GM19438 (cell line): ENCODE measurements around the gene LIPH.

Source experiments
- ATAC-seq: cut with Tn5 transposase; IDR thresholded peaks from one replicate; pipeline ENCODE4 v1.9.1; 2021; ENCODE audit warnings: low read depth; ENCODE audit not compliant: unreplicated experiment

LIPH gene

DNA sequence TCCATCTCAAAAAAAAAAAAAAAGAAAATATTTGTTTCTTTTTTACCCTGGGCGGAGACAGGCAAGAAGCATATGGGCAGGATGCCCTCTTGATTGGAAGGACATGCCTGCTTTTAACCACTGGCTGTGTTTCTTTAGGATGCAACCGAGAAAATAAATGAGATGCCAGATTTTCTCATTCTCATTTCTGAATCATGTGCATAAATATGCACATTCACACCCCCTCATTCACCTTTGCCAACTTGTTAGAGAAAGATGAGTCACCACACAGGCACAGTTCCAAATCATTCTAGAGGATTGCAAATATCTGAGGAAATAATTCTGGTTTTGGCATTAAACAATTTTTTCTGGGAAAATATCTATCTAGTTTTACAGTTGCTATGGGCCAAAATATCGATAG is 3.3 kb downstream of the LIPH start:
- no peak for ATAC-seq

DNA sequence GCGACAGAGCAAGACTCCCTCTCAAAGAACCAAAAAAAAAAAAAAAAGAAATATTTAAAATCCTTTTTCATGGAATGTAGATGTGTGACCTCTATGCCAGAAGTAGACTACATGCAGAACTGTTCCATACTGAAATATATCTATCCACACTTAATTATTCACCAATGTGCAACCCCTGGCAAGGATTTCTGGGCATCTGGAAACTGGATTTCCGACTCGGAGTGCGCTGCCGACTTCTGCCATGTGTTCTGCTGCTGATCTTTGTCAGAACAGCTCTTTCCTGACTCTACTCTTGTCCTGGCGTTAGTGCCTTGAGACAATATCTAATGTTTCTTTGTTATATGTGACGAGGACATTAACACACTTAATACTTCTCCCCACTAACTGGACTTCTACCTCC is 11.7 kb downstream of the LIPH start:
- ATAC-seq: no peak

DNA sequence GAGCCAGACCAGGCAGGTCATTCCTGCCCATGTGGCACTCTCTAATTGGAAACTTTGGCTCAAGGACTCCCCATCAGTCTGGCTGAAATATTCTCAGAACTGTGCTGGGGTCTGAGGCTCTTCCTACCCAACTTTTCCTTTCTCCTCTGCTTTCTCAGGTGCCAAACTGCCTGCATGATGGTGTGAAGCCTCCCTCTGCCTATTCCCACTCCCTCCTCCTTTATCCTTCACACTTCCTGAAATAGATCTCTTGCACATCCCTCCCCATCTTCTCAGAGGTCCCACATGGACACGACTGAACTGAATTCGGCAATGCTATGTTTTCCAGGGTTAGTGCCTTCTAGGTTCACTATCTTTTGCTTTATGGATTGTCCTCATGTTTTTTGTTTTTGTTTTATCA is 12.5 kb downstream of the LIPH start:
- ATAC-seq: no peak

DNA sequence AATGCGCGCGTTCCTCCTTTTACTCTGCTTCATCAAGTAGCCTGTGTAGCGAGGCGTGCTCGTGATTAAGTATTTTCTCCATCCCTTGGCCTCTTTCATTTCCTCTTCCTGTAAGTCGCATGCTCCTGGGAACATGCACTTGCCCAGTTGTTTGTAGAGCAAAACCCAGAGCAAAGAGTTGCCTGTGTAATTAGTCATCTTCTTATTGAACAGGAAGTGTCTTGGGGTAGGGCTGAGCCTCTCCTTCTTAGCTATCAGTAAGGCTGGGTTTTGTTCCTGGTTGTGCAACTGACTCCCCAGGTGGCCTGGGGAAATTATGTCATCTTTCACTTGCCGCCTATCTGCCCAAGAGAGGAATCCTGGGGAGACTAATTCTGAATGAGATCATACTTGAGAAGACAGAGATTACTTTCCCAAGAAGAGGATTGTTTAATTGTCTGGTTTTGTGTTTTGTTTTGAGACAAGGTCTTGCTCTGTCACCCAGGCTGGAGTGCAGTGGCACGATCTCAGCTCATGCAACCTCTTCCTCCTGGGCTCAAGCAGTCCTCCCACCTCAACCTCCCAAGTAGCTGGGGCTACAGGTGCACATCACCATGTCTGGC is 14.9 kb downstream of the LIPH start:
- ATAC-seq: peak; percentile 100

DNA sequence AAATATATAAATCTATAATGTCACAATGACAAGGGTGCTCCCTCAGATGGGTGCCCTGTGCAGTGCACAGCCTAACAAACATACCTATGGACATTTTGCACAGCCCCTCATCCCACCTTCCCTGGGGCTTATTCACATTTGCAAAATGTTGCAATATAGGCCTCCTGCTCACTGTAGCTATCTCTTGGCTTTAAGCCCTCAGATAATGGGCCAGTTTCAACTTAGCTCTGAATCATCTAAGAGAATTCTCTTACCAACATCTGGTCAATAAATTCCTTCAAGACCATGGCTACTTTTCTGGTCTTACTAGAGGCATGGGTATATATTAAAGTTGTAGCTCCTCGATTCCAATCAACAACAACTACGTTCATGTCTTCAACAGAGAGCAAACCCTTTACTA is 17.9 kb downstream of the LIPH start:
- no peak for ATAC-seq

DNA sequence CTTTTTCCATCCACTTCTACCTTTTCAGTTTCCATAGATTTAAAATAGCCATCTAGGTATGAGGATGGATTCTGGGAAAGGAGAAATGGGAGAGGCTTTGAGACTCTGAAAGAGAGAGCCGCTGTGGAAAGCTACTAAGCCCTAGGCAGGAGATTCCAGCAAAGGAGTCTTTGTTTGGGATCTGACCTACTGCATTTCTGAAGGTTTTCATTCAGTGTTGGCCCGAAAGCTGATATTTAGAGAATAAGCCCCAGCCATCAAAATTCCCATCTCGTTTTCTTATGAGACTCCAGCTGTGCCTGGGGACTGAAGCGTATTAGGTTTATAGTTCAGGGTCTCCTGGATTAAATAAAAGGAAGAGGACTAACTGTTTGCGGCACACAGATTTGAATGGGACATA is 19.5 kb downstream of the LIPH start:
- ATAC-seq: no peak

DNA sequence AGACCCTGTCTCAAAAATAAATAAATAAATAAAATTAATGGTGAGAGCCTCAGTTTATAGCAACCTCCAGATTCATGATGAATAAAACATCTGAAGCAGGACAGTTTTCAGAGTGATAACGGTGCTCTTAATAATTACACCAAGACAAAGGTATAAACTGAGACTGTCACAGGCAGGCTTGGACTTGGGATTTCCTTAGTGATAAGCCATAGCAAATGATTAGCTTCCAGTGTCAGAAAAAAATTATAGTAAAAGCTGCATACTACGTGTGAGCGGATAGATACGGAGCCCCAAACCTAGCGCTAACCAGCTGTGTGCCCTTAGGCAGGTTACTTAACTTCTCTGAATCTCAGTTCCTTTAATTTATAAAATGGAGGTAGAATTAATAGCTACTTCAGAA is 21.5 kb downstream of the LIPH start:
- no peak for ATAC-seq

DNA sequence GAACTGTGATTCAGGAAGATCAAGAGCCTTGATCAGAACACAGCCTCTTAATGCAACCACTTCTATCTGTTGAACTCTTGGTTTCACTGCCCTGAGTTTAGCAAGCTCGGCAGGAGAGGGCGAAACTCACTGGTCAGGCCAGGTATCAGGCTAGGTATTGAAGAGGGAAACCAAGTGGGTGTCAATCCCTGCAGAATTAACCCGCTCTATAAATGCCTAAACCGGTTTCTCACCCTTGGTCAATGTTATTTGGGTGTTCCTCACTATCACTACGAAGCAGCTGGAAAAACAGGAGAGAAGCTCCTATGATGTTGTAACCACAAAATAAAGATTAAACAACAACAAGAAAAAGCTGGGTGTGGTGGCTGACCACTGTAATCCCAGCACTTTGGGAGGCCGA is 23.9 kb downstream of the LIPH start:
- ATAC-seq: no peak

DNA sequence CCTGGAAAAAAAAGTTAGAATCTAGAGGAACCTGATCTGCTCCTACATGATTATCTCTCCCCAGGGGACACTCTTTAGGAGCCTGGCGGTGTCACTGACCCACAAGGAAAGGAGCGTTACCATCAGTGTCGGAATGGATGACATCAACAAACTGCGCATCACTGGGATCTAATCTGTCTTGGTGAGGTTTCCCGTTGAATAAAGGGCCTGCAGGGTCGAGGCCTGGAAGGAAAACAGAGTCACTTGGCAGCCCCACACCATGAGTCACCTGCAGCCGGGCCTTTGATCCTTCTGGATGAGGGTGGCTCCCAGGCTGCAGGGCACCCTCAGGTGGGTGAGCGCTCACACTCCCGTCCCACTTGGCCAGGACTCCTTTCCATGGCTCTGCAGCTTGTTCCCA is 25.0 kb downstream of the LIPH start:
- ATAC-seq: no peak

DNA sequence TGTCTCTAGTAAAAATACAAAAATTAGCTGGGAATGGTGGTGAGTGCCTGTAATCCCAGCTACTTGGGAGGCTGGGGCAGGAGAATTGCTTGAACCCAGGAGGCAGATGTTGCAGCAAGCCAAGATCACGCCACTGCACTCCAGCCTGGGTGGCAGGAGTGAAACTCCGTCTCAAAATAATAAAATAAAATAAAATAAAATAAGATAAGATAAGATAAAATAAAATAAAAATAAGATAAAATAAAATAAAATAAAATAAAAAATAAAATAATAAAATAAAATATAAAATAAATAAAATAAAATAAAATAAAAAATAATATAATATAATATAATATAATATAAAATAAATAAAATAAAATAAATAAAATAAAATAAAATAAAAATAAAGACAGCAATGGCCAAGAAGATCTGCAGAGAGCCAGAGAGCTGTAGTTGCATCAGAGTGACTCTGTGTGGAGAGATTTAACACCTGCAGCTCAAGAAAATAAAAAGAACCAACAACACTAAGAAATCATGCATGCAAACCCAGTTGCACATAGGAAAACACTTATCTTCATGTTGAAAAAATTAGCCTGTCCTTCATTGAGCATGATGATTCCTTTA is 25.9 kb downstream of the LIPH start:
- no peak for ATAC-seq

DNA sequence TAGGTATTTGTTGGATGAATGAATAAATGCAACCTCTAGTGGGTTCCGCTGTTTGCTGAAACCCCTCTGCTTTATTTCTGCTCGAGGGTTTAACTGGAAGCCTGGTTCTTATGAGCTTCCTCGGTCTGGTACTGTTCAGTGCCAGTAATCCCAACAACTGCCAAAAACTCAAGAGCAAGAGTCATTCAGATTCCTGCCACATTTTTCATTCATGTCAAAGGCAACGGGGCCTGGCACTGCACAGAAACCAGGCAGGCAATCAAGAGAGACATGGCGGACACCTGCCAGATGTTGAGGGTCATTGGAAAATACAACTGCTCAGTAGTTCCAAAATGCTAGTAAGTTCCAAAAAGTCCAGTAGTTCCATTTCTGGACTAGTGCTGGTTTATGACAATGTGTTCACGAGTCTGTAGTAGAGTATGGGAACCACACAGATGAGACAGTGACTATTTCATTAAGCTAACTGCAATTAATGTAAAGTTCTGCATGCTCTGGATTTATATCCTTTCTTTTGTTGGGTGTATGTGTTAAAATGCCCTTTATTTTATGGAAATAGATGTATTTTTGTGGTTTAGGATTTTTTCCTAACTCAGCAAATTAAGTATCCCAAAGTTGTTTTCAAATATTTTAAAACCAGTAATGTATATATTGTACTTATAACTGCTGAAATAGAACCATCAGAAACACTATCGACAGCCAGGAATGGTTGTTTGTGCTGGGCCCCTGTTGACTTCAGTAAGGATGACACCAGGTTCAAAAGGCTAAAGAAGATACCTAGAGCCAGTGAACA is 30.8 kb downstream of the LIPH start:
- no peak for ATAC-seq

DNA sequence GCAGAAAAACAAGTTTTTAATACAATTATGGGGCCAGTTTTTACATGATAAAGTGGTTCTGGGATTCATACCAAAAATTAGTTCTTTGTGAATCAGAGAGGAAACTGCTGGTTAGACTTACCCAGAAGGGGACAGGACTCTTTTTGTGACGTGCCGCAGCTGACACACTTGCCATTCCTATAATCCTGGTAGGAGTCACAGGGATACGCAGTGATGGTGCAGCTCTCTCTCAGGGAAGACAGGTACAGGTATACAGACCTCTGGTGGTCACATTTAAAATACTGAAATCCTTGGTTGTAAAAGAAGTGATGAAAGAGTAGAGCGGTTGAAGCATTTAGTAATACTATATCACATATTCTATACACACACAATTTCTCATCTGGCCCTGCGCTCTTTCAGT is 33.4 kb downstream of the LIPH start:
- no peak for ATAC-seq

DNA sequence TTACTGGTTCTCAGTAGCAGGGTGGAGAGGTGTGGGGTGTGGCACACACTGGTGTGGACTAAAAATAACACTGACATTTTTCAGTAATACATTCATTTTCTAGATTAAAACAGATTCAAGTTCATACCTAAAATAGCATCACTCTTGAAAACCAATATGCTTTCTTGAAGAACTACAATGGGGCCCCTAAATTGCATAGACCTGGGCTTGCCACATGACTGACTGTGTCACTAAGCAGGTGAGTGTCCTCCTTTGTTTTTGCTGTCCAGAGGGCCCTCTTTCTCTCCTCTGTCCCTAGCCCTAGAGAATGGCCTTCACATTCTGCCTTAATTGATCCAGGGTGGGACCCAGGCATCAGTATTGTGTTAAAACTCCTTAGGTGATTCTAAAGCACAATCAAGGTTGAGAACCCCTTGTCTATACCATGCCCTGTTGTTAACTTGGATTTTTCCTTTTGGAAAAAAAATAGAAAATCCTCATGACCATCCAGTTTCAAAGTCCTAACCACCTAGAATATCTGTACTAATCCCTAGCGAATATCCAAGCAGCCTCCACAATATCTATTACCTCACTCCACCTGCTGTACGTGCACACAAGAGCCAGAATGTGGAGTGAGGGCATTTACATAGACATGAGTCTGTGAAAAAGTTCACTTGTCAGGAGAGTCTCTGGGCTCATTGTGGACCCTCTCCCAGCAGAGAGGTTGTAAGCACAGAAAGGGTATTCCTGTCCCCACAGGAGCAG is 34.8 kb downstream of the LIPH start:
- no peak for ATAC-seq

DNA sequence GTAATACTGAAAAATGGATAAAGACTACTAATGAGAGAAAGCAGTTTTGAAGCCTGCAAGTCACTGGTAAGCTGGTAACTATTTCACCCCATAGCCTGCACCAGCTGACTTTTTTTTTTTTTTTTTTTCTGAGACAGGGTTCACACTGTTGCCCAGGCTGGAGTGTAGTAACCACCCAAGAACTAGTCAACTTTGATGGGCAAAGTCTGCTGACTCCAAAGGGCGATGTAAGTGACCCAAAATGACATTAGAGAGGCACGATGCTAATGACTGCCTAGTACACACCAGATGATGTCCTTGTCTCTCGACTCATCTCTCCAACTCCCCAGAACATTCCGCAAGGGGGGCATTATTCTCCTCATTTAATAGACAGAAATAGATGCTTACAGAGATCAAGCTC is 40.7 kb downstream of the LIPH start:
- ATAC-seq: no peak

DNA sequence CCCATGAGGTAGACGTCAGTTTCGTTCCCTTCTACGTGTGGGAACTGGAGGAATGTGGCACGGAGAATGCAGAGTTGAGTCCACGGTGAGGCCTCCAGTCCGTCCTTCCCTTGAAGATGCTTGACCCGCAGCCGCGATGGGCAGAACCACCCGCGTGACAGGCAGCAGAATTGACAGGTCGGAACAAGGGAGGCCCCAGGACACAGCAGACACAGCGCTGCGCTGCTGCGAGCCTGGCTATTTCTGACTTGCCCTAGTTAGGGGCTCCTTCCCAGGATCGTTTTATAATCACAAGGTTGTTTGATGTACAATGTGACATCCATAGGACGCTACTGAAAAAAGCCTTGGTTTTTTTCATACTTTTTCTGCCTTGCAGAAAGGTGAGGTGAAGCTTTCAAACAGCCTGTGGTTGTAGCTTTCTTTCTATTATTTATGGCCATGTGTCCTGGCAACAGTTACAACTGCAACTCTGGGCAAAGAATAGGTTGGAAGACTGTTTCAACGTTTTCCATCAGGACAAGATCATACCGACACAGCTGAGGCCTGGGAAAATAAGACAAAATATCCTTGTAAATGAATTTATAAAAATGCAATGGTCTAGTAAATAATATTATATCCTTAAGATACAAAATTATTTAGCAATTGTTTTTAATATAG is 43.9 kb downstream of the LIPH start:
- no peak for ATAC-seq

DNA sequence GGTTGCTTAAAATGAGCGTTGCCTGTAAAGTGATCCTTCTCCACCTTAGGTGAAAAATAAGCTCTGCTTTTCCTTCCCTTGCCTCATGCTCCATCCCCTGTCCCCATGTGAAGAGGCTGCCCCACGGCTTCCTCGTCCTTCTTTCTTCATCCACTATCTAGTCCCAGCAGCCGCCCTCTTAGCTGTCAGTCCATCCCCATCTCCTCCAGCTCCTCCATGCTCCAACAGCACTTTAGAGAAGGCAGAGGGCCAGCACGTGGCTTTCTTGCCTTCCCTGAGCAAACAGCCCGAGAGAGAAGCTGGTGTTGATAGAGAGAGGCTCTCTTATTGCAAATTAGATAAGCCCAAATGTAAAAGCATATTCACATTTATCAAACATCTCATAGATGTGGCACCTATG is 44.5 kb downstream of the LIPH start:
- ATAC-seq: no peak

DNA sequence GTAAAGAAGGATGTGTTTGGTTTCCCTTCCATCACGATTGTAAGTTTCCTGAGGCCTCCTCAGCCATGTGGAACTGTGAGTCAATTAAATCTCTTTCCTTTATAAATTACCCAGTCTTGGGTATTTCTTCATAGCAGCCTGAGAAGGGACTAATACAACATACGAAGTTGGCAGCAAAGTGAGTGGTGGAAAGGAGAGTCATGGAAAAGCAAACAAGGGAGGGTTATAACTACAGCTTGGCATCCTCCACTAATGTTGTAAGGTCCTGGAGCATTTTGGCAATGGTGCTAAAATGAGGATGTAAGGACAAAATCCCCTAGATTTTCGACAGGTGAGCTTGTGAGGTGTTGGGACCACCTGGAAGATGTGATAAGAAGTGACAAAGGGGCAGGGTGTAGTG is 47.8 kb downstream of the LIPH start:
- no peak for ATAC-seq

DNA sequence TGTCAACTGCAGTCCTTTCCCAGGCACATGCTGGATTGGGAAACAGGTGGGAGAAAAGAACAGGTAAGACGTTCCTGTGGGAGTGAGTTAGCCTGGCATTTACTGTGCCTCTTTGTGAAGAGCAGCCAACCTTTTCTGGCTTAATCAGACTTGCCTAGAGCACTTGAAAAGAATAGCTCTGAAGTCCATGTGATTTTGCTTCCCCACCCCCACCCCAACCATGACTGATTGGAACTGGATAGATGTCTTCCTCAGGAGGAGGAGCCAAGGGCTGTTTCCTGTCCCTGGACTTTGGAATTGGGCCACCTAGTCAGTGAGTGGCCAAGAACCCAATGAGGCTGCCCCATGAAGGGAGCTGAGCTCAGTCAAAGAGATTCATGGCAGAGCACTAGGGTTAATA is 48.9 kb downstream of the LIPH start:
- no peak for ATAC-seq

DNA sequence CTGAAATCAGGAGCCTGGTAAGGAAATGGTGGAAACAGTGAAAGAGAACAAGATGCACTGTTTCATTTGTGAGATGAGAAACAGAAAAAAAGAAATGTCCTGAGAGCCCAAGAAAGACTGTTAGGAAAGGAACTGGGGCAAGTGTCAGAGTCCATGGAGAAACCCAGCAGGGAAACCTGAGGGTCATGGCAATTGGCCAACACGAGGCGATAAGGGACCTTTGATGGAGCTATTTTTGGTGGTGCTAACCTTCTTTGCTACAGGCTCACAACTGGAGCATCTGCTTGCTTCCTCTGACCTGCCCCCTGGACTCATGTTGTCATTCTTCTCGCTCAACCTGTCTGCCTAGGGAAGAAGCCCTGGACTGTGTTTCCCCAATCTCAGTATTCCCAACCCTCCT is 49.4 kb downstream of the LIPH start:
- ATAC-seq: no peak

DNA sequence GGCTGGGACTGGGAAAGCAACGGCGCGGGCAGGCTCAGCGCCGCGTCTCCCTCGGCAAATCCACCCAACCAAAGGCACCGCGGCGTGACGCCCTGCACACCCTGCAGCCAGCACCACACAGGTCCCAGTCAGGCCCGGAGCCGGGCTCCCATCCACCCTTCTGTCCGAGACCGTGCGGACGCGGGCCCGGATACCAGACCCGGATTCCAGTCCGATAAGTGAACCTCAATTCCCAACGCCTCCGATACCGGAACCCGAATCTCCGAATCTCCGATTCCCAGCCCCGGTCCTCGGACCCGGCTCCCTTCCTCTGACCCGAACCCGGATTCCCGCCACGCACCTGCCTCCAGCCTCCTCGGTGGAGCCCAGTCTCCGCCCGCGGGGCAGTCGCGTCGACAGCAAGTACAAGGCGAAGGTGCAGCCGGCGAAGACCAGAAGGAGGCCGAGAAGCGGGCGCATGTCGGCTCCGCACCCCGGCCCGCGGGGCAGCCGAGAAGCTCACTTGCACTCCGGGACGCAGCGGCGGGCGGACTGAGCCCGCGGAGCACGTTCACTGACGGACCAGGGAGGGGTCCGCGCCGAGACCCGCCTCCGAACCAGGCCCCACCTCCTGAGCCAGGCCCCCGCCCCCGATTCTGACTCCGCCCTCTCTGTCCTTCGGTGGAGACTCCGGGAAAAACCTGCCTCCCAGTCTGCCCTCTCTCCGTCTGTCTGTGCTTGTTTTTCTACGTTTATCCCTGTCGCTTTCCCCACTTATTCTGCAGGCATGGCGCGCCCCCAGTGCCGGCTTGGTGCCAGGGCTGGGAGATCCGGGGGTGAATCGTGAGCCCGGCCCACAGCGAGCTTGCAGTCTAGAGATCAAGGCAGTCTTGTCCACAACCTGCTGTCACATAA is 53.6 kb downstream of the LIPH start, which contains the start of gene TMEM41A:
TSS of gene TMEM41A (minus strand) at position 533 of the 894 bp plus-strand sequence. CDS start at position 459, 74 bp downstream.
- peak; percentile 97 for ATAC-seq
